Measurements from ENCODE around the gene SUMO3. TPM values are rescaled to one million over a fixed set of nuclear protein-coding genes. Genes with fewer than 3 reads are reported as not detected.
A peak's percentile ranks its signal among the peaks of the same experiment; 100 is the strongest.

The SUMO3 gene
- total RNA-seq, 1 donor from 2014 or later: 90.3 TPM

DNA sequence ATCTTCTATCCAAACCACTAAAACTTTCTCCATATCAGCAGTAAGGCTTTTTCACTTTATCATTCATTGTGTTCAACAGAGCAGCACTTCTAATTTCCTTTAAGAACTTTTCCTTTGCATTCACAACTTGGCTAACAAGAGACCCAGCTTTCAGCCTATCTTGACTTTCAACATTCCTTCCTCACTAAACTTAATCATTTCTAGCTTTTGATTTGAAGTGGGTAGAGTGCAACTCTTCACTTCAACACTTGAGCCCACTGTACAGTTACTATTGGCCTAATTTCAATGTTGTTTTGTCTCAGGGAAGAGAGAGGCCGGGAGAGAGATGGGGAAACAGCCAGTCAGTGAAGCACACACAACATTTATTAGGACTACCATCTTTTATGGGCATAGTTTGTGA is 18.2 kb downstream of the SUMO3 start:
- H3K9me3 Mint-ChIP-seq: no peaks in the 10 kb centered on the region
- H3K4me1 Mint-ChIP-seq: peaks cover 44% of the 10 kb centered on the region
- intact Hi-C loops (cut with micrococcal nuclease): loop anchor here (10.0 kb wide), 1 partner anchor 285 kb away; no protein-coding TSS in a partner anchor
- H3K27ac Mint-ChIP-seq: no peak overlapping the region
- peak overlapping the region; percentile 51 for H3K4me3 Mint-ChIP-seq
- peaks cover 57% of the 10 kb centered on the region for H3K36me3 Mint-ChIP-seq (ENCODE audit: low read depth)
- H3K27me3 Mint-ChIP-seq: no peaks in the 10 kb centered on the region
- DNase-seq: no peak

DNA sequence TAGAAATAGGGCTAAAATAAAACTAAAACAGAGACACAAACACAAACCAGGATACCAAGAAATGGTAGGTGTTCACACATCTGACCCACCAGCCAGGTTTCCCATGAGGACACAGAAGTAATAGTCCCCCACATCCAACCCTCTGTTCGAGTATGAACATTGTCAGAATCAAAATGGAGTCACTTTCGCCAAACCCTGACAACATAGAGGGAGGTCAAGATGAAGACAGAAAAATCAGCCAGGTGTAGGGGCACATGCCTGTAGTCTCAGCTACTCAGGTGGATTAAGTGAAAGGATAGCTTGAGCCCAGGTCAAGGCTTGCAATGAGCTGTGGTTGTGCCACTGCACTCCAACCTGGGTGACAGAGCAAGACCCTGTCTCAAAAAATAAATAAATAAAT is 20.1 kb downstream of the SUMO3 start:
- intact Hi-C loops (cut with micrococcal nuclease): no loop called here
- Mint-ChIP-seq H3K9me3 (no peaks in the 10 kb centered on the region), H3K27ac (no peak overlapping the region), H3K27me3 (no peaks in the 10 kb centered on the region), H3K36me3 (ENCODE audit: low read depth) (peaks cover 51% of the 10 kb centered on the region), H3K4me3 (no peak overlapping the region), H3K4me1 (peaks cover 47% of the 10 kb centered on the region)
- DNase-seq: no peak

DNA sequence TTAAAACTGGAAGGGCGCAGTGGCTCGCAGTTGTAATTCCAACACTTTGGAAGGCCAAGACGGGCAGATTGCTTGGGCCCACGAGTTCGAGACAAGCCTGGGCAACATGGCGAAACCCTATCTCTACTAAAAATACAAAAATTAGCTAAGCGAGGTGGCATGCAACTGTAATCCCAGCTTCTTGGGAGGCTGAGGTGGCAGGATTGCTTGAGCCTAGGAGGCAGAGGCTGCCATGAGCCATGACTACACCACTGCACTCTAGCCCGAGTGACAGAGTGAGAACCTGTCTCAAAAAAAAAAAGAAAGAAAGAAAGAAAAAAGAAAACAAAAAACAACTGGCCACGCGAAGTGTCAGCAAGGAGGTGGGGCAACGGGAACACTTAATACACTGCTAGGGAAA is 22.5 kb downstream of the SUMO3 start:
- H3K4me3 Mint-ChIP-seq: no peak overlapping the region
- no peaks in the 10 kb centered on the region for H3K9me3 Mint-ChIP-seq
- H3K27ac Mint-ChIP-seq: no peak overlapping the region
- no peak for DNase-seq
- peaks cover 43% of the 10 kb centered on the region for H3K4me1 Mint-ChIP-seq
- H3K27me3 Mint-ChIP-seq: no peaks in the 10 kb centered on the region
- intact Hi-C loops (cut with micrococcal nuclease): no loop called here
- peaks cover 51% of the 10 kb centered on the region for H3K36me3 Mint-ChIP-seq (ENCODE audit: low read depth)

- peaks cover 32% of the 10 kb centered on the region for H3K4me1 Mint-ChIP-seq
- H3K27ac Mint-ChIP-seq: peak overlapping the region; percentile 49
- no peaks in the 10 kb centered on the region for H3K27me3 Mint-ChIP-seq
- DNase-seq: no peak
- peaks cover 42% of the 10 kb centered on the region for H3K36me3 Mint-ChIP-seq (ENCODE audit: low read depth)
- intact Hi-C loops (cut with micrococcal nuclease): loop anchor here (1.0 kb wide), 1 partner anchor 283 kb away; no protein-coding TSS in a partner anchor
- no peaks in the 10 kb centered on the region for H3K9me3 Mint-ChIP-seq
- H3K4me3 Mint-ChIP-seq: no peak overlapping the region
Measured at GRCh38 chr21:44793592-44794374, 24.1 kb downstream of the SUMO3 start.

GRCh38 chr21:44792702-44793591 is 24.9 kb downstream of the SUMO3 start:
- no peaks in the 10 kb centered on the region for H3K27me3 Mint-ChIP-seq
- no peak overlapping the region for H3K4me3 Mint-ChIP-seq
- intact Hi-C loops (cut with micrococcal nuclease): loop anchor here (1.0 kb wide), 1 partner anchor 283 kb away; no protein-coding TSS in a partner anchor
- peak; percentile 87 for DNase-seq
- peak overlapping the region; percentile 52 for H3K27ac Mint-ChIP-seq
- H3K9me3 Mint-ChIP-seq: no peaks in the 10 kb centered on the region
- H3K4me1 Mint-ChIP-seq: peaks cover 28% of the 10 kb centered on the region
- peaks cover 35% of the 10 kb centered on the region for H3K36me3 Mint-ChIP-seq (ENCODE audit: low read depth)

DNA sequence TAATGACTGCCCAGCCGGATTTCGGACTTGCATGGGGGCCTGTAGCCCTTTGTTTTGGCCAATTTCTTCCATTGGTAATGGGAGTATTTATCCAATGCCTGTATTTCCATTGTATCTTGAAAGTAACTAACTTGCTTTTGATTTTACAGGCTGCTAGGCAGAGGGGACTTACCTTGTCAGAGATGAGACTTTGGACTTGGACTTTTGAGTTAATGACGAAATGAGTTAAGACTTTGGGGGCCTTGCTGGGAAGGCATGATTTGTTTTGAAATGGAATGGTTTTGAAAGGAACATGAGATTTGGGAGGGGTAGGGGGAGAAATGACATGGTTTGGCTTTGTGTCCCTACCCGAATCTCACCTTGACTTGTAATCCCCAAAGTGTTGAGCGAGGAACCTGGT is 25.9 kb downstream of the SUMO3 start:
- Mint-ChIP-seq H3K36me3 (ENCODE audit: low read depth) (peaks cover 30% of the 10 kb centered on the region), H3K27ac (no peak overlapping the region), H3K4me3 (no peak overlapping the region), H3K27me3 (no peaks in the 10 kb centered on the region), H3K4me1 (peaks cover 26% of the 10 kb centered on the region), H3K9me3 (no peaks in the 10 kb centered on the region)
- intact Hi-C loops (cut with micrococcal nuclease): no loop called here
- no peak for DNase-seq

DNA sequence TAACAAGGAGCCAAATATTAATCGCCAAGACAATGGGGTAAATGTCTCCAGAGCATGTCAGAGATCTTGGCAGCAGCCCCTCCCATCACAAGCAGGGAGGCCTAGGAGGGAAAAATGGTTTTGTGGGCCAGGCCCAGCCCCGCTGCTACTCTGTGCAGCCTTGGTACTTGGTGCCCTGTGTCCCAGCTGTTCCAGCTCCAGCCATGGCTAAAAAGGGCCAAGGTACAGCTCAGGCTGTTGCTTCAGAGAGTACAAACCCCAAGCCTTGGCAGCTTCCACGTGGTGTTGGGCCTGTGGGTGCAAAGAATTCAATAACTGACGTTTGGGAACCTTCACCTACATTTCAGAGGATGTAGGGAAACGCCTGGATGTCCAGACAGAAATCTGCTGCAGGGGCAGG is 26.6 kb downstream of the SUMO3 start:
- no peak overlapping the region for H3K4me3 Mint-ChIP-seq
- intact Hi-C loops (cut with micrococcal nuclease): no loop called here
- H3K27me3 Mint-ChIP-seq: no peaks in the 10 kb centered on the region
- DNase-seq: no peak
- no peak overlapping the region for H3K27ac Mint-ChIP-seq
- H3K9me3 Mint-ChIP-seq: no peaks in the 10 kb centered on the region
- peaks cover 25% of the 10 kb centered on the region for H3K36me3 Mint-ChIP-seq (ENCODE audit: low read depth)
- H3K4me1 Mint-ChIP-seq: peaks cover 19% of the 10 kb centered on the region

DNA sequence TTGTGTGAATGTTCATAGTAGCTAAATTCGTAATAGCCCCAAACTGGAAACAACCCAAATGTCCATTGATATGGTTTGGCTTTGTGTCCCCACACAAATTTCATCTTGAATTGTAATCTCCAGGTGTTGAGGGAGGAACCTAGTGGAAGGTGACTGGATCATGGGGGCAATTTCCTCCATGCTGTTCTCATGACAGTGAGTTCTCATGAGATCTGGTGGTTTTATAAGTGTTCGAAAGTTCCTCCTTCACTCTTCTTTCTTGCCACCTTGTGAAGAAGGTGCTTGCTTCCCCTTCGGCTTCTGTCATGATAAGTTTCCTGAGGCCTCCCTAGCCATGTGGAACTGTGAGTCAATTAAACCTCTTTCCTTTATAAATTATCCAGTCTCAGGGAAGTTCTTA is 27.5 kb downstream of the SUMO3 start:
- no peak for DNase-seq
- Mint-ChIP-seq H3K9me3 (no peaks in the 10 kb centered on the region), H3K4me3 (no peak overlapping the region), H3K27me3 (no peaks in the 10 kb centered on the region), H3K4me1 (peaks cover 18% of the 10 kb centered on the region), H3K36me3 (ENCODE audit: low read depth) (peaks cover 24% of the 10 kb centered on the region), H3K27ac (no peak overlapping the region)
- intact Hi-C loops (cut with micrococcal nuclease): no loop called here

- Mint-ChIP-seq H3K4me1 (peaks cover 20% of the 10 kb centered on the region), H3K9me3 (no peaks in the 10 kb centered on the region)
- intact Hi-C loops (cut with micrococcal nuclease): no loop called here
Measured at GRCh38 chr21:44789880-44790279, 28.0 kb downstream of the SUMO3 start.

GRCh38 chr21:44785620-44786335 is 32.1 kb downstream of the SUMO3 start:
- Mint-ChIP-seq H3K27me3 (no peaks in the 10 kb centered on the region), H3K4me3 (no peak overlapping the region), H3K4me1 (peaks cover 9% of the 10 kb centered on the region), H3K36me3 (ENCODE audit: low read depth) (peaks cover 22% of the 10 kb centered on the region), H3K27ac (no peak overlapping the region), H3K9me3 (no peaks in the 10 kb centered on the region)
- intact Hi-C loops (cut with micrococcal nuclease): no loop called here
- no peak for DNase-seq

More at GRCh38 chr21:44789880-44790279, 28.0 kb downstream of the SUMO3 start:
- Mint-ChIP-seq H3K4me3 (no peak overlapping the region), H3K27me3 (no peaks in the 10 kb centered on the region), H3K27ac (no peak overlapping the region), H3K36me3 (ENCODE audit: low read depth) (peaks cover 24% of the 10 kb centered on the region)
- DNase-seq: no peak

DNA sequence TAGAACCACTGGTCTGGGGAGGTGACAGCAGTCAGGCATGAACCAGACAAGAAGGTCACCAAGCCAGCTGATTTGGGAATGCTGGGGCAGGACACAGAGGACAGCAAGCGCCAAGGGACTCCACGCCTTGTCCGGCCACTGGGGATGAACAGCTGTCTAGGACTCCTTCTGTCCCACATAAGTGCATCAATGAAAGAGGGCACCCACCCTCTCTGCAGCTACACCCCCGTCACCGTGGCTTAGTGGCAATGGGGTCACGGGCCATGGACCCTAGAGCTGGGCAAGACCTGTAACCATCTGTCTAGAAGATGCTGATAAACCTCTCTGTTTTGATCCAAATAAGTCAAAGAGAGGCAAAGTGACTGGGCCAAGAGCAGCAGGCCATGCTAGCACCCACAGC is 33.1 kb downstream of the SUMO3 start:
- no peak overlapping the region for H3K27ac Mint-ChIP-seq
- DNase-seq: no peak
- intact Hi-C loops (cut with micrococcal nuclease): no loop called here
- H3K9me3 Mint-ChIP-seq: no peaks in the 10 kb centered on the region
- H3K27me3 Mint-ChIP-seq: no peaks in the 10 kb centered on the region
- H3K4me1 Mint-ChIP-seq: peaks cover 12% of the 10 kb centered on the region
- H3K4me3 Mint-ChIP-seq: no peak overlapping the region
- peaks cover 23% of the 10 kb centered on the region for H3K36me3 Mint-ChIP-seq (ENCODE audit: low read depth)

- DNase-seq: no peak
- no peak overlapping the region for H3K4me3 Mint-ChIP-seq
- no peaks in the 10 kb centered on the region for H3K9me3 Mint-ChIP-seq
- peaks cover 19% of the 10 kb centered on the region for H3K4me1 Mint-ChIP-seq
- H3K36me3 Mint-ChIP-seq (ENCODE audit: low read depth): peaks cover 31% of the 10 kb centered on the region
- H3K27me3 Mint-ChIP-seq: no peaks in the 10 kb centered on the region
- intact Hi-C loops (cut with micrococcal nuclease): no loop called here
- no peak overlapping the region for H3K27ac Mint-ChIP-seq
Measured at GRCh38 chr21:44783020-44783696, 34.7 kb downstream of the SUMO3 start.

DNA sequence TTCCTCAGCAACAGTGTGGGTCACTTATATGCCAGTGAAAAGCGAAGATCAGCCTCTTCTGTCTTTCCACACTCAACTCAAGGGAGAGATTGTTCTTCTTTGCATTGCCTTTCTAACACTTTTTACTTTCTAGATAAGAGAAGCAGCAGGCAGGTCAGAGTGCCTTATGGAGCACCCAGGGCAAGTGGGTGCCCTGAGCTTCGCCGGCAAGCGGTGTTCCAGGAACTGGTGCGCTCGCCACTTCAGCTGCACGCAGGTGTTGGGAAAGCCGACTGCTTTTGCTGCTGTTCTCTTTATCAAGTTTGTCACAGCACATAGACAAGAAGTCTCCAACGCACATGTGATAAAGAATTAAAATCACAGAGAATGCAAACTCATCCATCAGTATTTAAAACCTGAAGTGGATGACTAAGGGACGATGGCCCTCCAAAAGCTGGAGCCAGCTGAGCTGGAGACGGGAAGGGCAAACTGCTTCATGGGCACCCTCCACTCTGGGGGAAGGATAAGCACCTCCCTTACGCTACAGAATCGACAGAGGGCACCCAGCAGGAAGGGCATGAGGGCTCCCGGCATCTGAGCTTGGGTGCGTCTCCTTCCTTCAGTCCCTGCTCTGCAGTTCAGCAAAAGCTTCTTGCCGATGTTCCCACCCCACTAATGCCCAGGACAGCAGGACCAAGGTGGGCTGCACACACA is 36.9 kb downstream of the SUMO3 start:
- peaks cover 39% of the 10 kb centered on the region for H3K36me3 Mint-ChIP-seq (ENCODE audit: low read depth)
- no peaks in the 10 kb centered on the region for H3K9me3 Mint-ChIP-seq
- no peaks in the 10 kb centered on the region for H3K27me3 Mint-ChIP-seq
- no peak for DNase-seq
- intact Hi-C loops (cut with micrococcal nuclease): no loop called here
- no peak overlapping the region for H3K4me3 Mint-ChIP-seq
- H3K4me1 Mint-ChIP-seq: peaks cover 20% of the 10 kb centered on the region
- H3K27ac Mint-ChIP-seq: no peak overlapping the region
